Activated CD4-positive, alpha-beta T cell treated with anti-CD3 and anti-CD28 coated beads, Interleukin-2, amount 50 U/mL, for 24 hours (primary cell): Measurements from ENCODE around the gene SIVA1.

Experiments
- DNase-seq, 2 donors: peaks; one replicate each; pipeline ENCODE4 v3.0.0-alpha.2; 2020; ENCODE audit warnings: low read depth in 1 of 2, low spot score in 1 of 2

Gene SIVA1

DNA sequence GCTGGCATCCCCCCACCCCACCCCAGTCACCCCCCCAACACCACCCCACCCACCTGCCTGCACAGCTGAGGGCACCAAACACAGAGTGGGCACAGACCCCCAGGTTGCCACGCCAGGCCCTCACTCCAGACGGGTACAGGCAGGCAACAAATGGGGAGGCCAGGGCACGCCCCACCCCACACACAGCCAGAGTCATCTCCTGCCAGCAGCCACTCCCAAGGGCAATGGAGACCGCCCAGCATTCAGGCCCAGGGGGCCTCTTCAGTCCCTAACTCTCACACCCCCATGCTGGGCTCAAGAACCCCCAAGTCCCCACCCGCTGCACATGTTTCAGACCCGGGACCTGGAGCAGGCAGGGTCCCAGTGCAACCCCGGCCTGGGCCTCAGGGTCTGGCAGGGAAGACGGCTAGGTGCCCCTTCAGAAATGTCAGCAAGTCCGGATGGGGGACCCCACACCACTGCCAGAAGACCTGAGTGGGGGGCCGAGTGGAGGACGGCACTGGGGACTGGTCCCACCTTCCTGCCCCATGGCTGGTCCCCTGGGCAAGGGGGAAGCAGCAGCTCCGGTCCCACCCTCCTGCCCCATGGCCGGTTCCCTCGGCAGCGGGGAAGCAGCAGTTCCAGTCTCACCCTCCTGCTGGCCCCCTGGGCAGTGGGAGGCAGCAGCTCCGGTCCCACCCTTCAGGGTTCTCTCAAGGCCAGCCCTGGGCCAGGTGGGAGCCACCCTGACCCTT, 30.7 kb downstream of the SIVA1 start:
- no peak for DNase-seq

DNA sequence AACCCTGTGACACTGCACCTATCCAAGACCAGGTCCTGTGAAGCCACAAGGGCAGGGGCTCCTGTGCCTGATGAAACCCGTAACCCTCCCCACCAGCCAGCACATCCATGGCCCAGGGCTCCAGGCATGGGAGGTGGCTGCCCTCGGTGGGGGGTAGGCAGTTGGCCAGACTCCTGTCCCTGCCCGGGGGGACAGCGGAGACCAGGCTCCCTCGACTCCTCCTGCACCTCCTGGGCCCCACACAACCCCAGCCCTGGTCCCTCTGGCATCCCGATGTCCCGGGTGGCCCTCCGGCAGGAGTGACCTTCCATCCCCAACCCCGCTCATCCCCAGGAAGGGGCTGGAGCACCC, 31.2 kb downstream of the SIVA1 start:
- DNase-seq = no peak

DNA sequence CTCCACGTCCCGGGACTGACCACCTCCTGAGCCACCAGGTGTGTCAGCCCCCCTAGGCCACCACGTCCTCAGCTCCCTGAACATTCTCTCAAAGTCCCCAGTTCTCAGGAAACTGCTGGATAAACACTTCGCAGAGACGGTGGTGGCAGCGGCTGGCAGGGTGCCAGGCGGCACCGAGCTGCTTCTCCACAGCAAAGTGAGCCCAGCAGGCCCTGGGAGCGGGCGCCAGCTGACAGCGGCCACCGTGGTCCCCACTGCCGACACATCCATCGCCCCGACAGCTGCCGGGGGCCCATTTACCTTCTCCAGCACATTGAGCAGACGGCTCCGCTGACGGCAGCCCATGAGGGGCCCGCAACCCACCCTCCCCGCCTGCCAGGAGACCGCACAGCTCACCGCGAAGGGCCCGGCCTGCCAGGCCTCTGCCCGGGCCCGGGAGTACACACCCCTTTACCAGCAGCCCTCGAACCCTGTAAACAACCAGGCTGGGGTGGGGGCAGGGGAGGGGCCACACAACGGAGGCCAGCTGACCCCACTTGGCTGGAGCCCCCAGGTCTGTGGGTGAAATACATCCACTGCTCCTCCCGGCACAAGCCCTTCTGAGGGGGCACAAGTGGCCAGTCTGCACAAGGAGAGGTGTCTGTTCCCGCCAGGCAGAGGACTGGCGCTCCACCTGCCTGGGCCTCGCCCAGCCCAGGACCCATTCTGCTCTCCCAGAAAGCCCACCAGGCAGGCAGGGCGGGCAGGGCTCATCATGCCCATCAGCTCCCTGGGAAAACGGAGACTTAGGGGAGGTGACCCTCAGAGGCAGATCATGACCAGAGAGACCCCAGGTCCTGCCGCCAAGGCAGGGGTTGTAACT, 32.1 kb downstream of the SIVA1 start:
- DNase-seq = no peak

DNA sequence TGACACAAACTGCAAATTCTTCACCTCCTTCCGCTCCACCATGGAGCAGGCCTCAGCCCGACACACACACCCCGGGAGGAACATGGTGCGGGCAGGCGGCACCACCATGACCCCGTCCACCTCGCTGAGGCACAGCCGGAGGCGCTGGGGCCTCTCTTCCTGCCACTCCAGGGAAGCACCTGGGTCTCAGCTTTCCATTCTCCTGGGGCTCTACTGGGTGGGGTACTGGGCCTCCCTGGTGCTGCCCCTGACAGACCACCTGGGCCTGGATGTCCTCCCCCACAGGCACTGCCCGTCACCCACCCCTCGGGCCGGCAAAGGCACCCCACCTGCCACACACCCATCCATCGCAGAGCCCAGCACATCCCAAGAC, 32.7 kb downstream of the SIVA1 start:
- no peak for DNase-seq

DNA sequence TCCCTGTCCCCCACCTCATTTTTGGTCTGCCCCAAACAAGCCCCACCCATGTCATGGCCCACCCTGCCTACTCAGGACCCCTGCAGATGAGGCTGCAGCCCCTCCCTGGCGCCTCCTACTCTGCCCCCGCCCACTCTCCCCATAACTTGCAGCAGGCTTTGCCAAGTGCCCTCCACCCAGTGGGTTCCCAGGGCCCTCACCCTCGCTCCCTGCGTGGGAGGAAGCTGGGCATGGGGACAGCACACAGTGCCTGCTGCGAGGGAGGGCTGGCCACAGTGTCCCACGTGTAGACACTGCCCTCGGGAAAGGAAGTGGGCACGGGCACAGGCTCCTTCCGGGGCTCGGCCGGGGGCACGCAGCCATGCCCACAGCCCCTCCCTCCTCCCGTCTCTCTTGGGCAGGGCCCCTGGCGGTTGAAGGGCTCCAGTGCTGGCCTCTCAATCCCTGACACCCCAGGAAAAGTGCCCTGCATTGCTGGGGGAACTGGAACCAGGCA, 33.2 kb downstream of the SIVA1 start:
- DNase-seq = no peak

DNA sequence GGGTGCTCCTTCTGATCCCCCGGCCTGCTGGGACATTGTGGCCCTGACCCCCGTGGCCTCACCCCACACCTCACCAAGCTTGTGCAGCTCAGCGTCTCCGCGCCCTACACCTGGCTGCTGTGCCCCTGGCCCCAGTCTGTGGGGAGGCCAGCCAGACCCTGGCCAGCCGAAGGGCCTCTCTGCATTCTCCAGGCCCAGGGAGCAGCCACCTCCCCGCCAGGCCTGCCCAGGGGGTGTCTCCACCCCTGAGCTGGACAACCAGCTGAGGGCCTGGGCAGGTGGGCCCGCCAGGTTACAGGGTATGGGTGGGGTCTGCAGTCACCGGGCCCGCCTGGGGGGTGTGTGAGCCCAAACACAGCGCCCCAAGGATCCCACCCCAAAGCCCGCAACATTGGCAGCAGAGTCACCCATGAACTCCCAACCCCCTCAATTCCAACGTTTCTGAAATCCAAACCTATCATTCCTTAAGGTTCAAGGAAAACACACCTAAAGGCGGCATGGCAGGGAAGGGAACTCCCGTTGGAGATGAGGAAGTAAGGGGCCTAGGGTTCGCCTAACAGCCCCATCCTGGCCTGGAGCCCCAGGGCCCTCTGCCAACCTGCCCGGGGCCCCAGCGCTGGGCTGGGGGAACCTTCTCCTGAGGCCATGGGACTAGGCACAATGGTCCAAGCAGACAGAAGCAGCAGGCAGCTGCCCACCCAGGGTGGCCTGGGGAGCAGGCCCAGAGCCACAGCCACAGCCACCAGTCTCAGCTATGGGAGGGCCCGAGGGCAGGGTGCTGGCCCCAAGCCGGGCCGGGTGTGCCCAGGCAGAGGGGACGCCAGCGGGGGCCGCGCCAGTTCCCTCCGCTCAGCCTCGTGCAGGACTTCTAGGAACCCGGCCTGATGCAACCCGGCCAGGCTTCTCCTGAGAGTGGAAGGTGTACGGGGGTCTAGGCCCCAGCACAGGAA, 34.1 kb downstream of the SIVA1 start:
- DNase-seq = no peak

DNA sequence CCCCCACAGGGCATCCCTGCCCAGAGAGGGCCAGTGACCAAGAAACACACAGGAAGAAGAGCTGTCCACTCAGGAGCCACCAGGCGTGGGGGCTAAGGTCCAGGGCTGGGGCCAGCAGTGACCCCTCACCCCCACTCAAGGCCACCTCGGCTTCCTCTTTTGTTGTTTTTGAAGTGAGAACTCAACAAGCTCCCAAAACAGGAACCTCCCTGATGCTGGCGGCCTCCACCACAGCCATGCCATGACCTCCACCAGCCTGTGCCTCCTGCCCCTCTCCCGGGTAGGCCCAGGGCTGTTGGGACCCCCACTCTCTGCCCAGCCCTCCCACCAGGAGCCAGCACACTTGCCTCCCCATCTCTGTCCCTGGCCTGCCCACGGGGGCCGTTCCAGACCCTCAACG, 34.8 kb downstream of the SIVA1 start:
- DNase-seq = no peak

DNA sequence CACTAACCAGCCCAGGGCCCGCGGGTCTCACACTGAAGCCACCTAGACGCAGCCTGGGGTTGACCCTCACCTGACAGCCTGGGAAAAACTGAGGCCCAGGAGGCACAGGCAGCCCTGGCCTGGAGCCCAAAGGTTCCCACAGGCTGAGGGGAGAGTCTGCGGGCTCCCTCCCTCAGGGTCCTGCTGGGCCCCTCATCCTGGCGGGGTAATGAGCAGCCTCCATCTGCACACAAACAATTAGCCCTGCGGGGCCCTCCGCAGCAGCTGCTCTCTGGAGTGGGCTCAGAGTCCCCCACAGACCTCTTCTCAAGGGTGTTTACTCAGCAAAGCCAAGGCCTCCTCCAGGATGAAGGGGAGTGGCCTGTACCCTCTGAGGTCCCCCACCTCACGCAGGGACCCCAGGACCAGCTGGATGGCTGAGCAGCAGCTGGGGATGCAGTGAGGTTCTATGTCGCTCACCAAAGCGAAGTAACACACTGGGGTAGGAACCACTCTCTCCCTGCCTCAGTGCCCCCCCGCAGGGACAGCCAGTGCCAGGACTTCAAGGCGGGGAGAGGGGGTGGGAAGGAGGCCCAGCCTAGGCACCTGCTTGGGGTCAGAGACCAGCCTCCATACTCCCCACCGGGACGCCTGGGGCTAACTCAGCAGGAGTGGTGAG, 35.3 kb downstream of the SIVA1 start:
- DNase-seq = no peak

DNA sequence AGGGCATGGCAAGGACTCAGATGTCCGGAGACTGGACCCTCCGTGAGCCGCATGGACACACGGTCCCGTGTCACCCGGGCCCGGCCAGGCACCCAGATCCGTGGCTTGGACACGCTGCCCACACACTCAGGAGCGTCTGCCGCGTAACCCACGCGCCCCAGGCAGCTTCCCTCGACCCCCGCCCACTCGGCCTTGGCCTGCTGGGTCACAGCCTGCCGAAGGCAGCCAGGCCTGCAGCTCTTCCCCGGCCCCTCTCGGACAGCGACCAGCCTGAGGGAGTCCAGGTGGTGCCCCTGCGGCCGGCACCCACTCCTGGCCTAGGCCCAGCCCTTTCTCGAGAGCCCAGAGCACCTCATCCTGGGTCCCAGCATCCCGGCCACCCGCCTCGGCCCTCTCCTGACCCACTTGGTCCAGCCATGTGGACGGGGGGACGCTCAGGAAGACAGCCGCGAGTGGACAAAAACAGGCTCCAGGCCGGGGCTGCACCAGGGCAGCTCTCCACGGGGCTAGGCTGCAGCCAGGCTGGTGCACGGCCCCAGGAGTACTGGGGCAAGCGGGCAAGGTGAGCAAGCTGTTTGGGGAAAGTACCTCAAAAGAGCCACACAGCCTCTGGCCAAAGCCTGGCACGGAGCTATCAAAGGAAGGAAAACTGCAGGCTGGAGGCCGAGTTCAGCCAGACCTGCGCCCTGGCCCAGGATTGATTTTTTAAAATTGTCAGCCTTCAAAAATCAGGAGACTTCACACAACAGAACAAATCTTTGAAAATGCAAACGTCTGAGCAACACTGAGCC, 36.1 kb downstream of the SIVA1 start:
- no peak for DNase-seq

DNA sequence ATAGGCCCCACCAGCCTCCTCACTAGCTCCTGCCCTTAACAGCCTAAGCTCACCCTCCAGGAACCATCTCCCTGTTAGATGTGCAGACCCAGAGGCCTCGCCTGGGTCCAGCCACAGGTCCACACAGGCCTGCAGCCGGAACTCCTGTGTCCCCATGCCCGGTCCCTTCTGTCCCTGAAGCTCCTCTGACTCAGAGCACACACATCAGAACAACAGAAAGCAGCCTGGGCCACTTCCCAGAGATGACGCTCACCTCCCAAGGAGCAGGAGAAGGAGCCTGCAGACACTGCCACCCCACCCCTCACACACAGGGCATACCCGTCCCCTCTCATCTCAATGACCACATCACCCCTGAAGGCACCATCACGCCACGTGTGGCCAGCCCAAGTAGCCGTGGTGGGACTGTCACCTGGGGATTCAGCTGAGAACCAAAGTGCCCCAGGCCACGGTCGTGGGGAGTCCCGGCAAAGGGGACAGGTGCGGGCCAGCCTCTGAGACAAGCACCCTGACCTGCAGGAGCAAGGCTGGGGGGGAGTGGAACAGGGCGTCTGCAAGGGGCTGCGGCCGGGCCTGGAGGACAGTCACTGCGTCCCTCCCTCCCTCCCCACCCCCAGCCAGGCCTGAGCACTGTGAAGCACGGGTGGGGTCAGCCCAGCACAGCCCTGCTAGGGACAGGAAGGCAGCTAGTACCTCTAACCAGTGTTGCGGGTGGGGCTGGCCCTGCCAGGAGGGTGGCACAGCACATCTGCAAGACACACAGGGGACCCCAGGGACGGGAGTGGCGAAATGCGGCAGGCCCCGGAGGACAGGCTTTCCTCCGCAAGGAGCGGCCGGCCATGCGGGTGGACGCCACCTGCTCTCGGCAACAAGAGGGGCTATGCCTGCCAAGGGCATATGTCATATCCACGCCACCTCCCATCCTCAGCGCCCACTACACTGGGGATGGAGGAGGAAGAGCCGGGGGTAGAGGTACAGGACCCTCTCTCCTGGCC, 37.1 kb downstream of the SIVA1 start:
- no peak for DNase-seq

DNA sequence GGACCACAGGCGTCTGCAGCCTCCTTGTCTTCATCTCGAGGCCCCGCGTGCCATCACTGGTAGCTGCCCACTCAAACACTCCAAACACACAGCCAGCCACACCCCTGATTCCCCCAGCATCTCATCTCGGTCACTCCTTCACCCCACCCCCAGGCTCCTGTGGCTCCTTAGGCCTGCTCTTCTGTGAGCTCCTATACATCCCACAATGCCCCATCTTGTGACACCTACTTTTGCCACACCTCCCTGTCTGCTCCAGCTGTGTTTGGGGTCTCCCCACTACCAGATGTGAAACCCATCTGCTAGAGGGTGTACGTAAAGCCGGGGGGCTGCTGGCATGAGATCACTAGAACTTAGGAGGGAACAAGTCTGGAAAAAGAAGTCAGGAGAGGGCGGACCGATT, 38.5 kb downstream of the SIVA1 start:
- no peak for DNase-seq

DNA sequence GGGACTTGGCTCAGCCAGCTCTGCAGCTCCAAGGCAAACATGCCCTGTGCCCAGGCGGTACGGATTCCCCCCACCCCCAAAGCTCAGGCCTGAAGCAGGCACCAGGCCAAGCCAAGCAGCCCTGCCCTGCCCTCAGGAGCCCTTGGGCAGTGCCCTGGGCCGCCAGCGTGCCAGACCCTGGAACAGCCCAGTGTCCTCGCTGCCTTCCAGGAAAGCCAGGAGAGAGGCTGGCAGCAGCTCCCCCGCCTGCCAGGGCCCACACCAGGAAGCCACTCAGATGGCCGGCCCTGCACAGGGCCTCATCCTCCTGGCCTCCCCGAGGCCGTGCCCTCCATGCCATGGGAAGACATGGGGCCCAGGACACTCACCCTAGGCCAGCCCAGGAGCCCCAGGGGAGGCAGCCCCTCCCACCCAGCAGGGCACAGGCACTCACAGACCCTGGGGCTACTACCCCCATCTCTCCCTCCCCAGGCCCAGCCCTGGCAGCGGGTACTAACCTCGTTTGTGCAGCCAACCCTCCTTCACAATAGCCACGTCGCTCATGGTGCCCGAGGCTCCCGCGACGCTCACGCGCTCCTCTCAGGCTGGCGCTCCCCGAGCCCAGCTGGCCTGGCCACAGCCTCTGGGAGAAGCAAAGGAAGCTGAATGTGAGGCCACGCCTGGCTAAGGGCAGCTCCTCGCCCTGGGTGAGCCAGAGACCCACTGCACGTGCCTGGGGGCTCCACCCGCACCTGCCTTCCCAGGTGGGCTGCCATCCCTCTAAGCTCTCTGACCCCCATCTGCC, 39.3 kb downstream of the SIVA1 start:
- DNase-seq = no peak

DNA sequence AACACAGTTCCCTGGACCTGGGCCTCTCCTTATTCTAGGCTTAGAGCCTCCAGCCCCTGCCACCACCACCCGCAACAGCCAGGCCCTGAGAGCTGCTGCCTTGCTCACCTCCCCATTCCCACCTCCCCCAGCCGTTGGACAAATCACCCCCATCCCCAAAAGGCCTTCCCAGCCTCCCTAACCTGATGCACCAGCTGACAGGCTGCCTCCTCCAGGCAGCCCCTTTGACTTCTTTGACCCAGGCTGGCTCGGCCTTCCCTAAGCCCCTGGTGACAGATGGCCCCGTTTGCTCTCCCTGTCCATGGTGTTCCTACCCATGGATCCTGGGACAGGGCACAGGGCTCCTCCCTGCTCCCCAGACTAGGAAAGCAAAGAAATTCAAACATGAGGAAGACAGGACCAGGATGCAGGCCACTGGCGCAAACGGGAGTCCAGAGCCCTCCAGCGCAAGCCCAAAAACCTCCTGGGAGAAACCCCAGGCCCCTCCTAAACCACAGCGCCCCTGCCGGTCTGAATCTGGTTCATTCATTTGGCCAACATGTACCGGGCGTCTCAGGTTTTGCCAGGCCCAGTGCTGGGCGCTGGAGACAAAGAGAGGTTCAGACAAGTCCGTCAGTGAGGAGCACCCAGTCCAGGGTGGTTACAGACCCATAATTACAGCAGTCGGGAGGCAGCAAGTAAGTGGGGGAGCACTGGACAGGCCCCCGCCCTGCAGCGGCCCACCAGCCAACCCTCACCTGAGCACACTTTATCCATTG, 40.2 kb downstream of the SIVA1 start:
- DNase-seq = no peak

DNA sequence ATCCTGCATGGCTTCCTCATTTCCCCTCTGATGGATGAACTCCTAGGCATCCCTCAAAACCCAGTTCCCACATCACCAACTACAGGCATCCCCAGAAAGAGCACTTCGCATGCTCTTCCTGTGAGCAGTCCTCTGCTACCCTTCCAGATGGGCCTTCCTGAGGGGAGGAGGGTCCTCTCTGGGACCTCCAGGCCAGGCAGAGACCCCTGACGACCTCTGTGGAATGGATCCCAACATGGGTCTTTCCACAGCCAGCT, 40.7 kb downstream of the SIVA1 start:
- DNase-seq = no peak

DNA sequence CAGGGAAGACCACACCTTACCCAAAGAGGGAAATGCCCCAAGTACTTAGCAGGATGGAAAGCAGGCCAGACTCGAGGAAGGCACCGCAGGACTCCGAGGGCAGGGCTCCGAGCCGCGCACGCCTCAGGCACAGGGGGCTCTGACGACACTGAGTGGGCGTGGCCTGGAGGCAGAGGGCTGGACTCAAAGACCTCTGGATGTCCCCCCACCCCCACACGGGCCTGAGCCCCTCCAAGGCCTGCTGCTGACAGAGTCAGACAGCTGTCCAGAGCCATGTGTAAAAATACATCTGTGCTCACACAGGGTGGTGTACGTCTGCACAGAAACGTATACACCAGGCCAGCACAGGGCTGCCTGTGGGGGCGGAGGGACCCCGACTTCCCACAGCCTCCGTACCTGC, 41.2 kb downstream of the SIVA1 start:
- no peak for DNase-seq

DNA sequence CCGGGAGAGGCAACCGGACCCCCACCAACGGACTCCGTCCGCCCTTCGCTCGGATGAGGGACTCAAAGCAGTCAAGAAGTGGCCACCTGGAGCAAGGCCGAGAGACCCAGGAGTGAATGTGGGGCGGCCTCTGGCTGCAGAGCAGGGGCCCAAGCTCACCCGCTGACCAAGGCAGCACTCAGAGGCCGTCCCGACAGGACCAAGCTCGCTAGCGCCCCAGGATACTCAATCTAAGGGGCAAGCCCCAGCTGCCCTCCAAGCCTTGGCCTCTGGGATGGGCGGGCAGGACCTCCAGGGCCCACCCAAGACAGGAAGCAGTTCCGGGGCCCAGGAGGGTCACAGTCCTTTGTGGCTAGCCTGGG, 41.7 kb downstream of the SIVA1 start:
- DNase-seq = no peak

DNA sequence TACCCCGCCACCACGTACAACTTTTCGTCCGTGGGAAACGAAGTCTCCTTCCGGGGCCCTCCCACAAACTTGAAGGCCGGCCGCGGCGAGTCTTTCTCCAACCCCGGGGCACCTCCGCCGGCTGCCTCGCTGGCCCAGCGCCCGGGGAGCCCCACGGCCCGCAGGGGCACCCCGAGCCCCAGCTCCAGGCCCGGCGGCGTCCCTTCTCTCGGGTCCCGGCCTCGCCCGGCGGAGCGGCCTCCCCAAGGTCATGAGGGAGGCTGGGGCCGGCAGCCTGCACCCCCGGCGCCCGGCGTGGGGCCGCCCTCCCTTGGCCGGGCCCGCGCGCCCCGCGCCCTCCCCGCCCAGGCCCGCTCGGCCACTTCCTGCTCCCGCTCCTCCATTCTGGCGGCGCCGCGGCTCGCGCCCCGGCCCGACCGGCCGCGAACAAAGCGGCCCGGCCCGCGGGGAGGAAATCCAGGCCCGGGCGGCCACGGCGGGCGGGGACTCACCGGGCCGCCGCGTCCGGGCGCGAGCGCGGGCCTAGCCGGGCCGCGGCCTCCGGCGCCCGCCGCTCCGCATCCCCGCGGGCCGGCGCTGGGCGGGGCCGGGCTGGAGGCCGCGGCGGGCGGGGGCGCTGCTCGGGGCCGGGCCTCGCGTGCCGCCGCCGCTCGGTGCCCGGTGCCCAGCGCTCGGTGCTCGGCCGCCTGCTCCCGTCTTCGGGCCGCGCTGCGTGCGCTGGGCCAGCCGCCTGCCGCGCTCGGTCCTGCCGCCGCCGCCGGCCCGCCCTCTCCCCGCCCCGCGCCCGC, 42.2 kb downstream of the SIVA1 start, which contains the start of gene AKT1:
Gene AKT1 (minus strand): TSS at position 756 of the 788 bp plus-strand sequence. CDS start 3,105 bp downstream, outside the sequence.
- no peak for DNase-seq
